Left forelimb (tissue), 1 donor: ENCODE data around the gene FBXL17.

ENCODE experiments used
- DNase-seq: peaks from one replicate; pipeline ENCODE4 v3.0.0-alpha.2; 2018; ENCODE audit warnings: low spot score

The FBXL17 gene

GRCh38 chr5:108149369-108149768, 232.5 kb downstream of the FBXL17 start:
- DNase-seq, result no peak

GRCh38 chr5:108148715-108149139, 233.2 kb downstream of the FBXL17 start:
- DNase-seq, result no peak

- DNase-seq, result no peak
Measured at GRCh38 chr5:108146222-108146621, 235.7 kb downstream of the FBXL17 start.

- no peak for DNase-seq
Measured at GRCh38 chr5:108145351-108145750, 236.5 kb downstream of the FBXL17 start.

- DNase-seq, result no peak
Measured at GRCh38 chr5:108144332-108144731, 237.6 kb downstream of the FBXL17 start.

- no peak for DNase-seq
Measured at GRCh38 chr5:108143581-108143980, 238.3 kb downstream of the FBXL17 start.

- no peak for DNase-seq
Measured at GRCh38 chr5:108141676-108142075, 240.2 kb downstream of the FBXL17 start.

GRCh38 chr5:108136493-108136892, 245.4 kb downstream of the FBXL17 start:
- DNase-seq, result no peak

- DNase-seq, result no peak
Measured at GRCh38 chr5:108129129-108129528, 252.8 kb downstream of the FBXL17 start.

- no peak for DNase-seq
Measured at GRCh38 chr5:108125771-108126511, 256.0 kb downstream of the FBXL17 start.

GRCh38 chr5:108124596-108124995, 257.3 kb downstream of the FBXL17 start:
- no peak for DNase-seq

- DNase-seq, result no peak
Measured at GRCh38 chr5:108122702-108123101, 259.2 kb downstream of the FBXL17 start.

- no peak for DNase-seq
Measured at GRCh38 chr5:108118813-108119514, 262.9 kb downstream of the FBXL17 start.

- no peak for DNase-seq
Measured at GRCh38 chr5:108115673-108116072, 266.2 kb downstream of the FBXL17 start.

GRCh38 chr5:108113950-108114349, 267.9 kb downstream of the FBXL17 start:
- no peak for DNase-seq

- no peak for DNase-seq
Measured at GRCh38 chr5:108111736-108112135, 270.2 kb downstream of the FBXL17 start.

GRCh38 chr5:108109059-108109458, 272.8 kb downstream of the FBXL17 start:
- no peak for DNase-seq

- DNase-seq, result no peak
Measured at GRCh38 chr5:108104448-108104847, 277.4 kb downstream of the FBXL17 start.

- DNase-seq, result no peak
Measured at GRCh38 chr5:108102463-108102862, 279.4 kb downstream of the FBXL17 start.

- DNase-seq, result no peak
Measured at GRCh38 chr5:108101821-108102220, 280.1 kb downstream of the FBXL17 start.

- no peak for DNase-seq
Measured at GRCh38 chr5:108101130-108101529, 280.8 kb downstream of the FBXL17 start.

- DNase-seq, result no peak
Measured at GRCh38 chr5:108094800-108095199, 287.1 kb downstream of the FBXL17 start.

GRCh38 chr5:108093186-108093585, 288.7 kb downstream of the FBXL17 start:
- no peak for DNase-seq

- DNase-seq, result no peak
Measured at GRCh38 chr5:108090946-108091345, 291.0 kb downstream of the FBXL17 start.
